NK-92 (cell line): Measurements from ENCODE around the gene SH3RF3.

Source experiments
- DNase-seq: peaks from one replicate; lab custom pipeline; 2025; ENCODE audit not compliant: unreplicated experiment; lab: John Stamatoyannopoulos, UW

SH3RF3 gene

GRCh38 chr2:109512076-109512475, 383.1 kb downstream of the SH3RF3 start:
- no peak for DNase-seq

DNA sequence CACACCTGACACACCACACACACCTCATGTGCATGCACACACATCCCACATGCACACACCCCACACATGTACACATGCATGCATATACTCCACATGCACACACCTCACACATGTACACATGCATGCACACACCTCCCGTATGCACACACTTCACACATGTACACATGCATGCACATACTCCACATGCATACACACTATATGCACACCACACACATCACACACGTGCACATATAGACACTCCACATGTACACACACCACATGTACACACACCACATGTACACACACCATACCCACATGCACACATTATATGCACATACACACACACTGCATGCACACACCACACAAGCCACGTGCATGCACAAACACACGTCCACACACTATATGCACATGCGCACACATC, 384.2 kb downstream of the SH3RF3 start:
- no peak for DNase-seq

GRCh38 chr2:109513749-109514588, 385.0 kb downstream of the SH3RF3 start:
- DNase-seq = no peak

- DNase-seq = no peak
Observed at GRCh38 chr2:109514857-109515256, 385.9 kb downstream of the SH3RF3 start.

DNA sequence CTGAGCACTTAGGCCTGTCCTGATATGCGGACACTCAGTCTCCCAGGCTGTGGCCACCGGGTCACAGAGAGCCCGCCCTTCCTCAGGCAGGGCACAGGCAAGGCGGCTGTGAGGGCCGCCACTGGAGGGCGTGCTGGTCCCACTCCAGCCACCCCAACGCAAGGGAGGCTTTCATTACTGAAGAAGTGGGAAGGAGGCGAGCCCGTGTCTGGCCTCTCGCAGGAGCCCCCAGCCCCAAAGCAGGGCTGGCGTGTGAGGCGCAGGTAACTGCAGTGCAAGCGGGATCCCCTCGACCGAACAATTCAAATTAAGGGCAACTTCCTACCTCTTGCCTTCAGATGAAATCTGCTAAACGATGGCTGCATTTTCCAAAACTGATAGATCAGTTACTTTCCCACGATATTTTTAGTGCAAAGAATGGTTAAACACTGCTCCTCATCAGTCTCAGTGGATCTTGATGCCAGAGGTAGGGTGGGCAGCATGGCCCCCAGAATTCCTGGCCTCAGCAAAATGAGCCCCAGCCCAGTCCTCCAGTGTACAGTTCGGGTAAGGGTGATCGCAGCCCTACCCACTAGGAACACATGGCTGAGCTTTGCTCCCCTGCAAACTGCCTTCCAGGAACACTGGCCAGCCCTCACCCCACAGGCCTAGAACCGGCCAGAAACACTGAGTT, 387.6 kb downstream of the SH3RF3 start:
- no peak for DNase-seq

- no peak for DNase-seq
Observed at GRCh38 chr2:109517118-109517889, 388.3 kb downstream of the SH3RF3 start.

- DNase-seq = no peak
Observed at GRCh38 chr2:109519513-109519912, 390.5 kb downstream of the SH3RF3 start.

DNA sequence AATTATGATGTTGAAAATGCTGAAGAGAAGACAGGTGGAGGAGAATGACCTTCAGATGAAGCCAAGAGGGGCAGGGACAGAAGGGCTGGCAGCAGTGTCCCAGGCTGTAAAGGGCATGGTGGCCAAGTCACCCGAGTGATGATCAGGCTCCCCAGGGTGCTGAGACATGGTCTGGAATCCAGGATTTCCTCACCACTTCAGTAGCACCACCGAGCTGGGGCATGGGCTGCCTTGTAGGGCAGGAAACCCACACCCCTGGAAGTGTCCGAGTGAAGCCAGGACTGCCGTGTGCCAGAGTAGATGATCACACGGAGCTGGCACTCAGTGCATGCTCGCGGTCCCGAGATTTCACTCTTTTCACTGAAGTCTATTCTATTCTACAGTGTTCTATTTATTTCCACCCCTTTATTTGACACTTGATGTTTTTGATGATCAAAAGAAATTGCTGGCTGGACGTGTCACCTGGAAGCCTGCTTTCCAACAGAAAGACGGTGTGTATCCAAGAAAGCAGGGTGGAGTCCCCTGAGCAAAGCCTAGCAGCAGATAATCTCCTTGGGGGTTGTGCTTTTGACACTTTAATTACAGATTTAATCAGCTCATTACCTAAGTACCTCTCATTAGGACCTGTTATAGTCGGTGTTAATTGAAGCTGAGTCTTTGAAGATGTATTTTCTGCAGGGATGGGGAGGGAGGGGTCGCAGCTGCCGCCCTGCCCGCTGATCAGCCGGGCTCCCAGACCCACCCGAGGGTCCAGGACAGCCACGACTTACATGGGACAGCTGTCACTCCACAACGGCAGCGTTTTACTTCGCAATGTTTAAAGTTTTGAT, 392.4 kb downstream of the SH3RF3 start:
- DNase-seq = no peak

- no peak for DNase-seq
Observed at GRCh38 chr2:109522063-109522374, 393.0 kb downstream of the SH3RF3 start.

- DNase-seq = no peak
Observed at GRCh38 chr2:109523121-109523520, 394.1 kb downstream of the SH3RF3 start.

GRCh38 chr2:109523536-109524361, 394.7 kb downstream of the SH3RF3 start:
- no peak for DNase-seq

DNA sequence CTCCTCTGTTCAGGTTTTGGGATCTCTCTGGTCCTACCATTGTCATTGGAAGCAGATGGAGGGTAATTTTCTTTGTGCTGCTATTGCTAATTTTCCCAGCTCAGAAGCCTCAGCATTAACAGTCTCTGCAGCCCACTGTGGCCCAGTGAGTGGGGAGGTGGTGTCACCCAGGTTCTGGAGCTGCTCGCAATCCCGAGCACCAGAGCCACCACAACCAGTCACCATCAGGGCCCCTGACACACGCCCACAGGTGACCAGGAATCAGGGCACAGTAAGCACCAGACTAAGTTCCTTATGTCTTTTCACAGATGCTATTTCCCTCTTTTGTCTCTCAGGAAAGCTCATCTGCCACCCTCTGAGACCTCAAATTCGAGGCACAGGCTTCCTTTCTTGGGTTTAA, 396.8 kb downstream of the SH3RF3 start:
- DNase-seq = no peak

DNA sequence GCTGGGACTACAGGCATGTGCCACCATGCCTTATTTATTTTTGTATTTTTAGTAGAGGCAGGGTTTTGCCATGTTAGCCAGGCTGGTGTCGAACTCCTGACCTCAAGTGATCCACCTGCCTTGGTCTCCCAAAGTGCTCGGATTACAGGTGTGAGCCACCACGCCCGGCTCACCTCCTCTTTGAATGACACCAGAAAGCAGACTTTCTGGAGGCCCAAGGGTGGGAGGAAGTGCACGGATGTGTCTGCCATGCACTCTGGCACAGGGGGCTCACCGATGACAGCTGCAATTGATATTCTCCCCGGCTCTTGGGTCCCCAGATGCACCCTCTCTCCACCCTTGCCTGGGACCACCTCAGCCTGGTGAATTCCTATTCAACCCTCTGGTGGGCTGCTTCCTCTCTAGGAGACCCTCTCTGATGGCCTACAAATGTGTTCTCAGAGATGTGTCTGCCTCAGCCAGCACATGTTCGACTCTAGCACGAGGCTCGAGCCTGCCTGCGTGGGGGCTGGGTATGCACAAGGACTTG, 397.5 kb downstream of the SH3RF3 start:
- no peak for DNase-seq

DNA sequence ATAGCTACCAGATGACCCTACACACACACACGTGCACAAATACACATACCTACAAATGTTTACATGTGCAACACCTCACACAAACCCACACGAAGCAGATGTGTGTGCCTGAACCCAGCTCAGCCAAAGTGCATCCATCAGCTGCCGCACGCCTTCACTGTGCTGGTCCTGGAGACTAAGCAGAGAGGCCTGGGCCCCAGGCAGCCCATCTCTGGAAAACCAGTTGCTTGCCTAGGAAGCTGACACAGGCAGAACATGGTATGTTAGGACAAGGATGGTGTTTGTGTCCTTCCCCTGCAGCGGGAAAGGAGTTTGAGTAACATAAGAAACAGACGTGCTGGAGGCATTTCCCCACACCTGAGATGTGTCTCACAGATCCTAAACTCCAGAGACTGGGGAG, 398.1 kb downstream of the SH3RF3 start:
- no peak for DNase-seq

GRCh38 chr2:109527846-109528705, 399.1 kb downstream of the SH3RF3 start:
- no peak for DNase-seq

DNA sequence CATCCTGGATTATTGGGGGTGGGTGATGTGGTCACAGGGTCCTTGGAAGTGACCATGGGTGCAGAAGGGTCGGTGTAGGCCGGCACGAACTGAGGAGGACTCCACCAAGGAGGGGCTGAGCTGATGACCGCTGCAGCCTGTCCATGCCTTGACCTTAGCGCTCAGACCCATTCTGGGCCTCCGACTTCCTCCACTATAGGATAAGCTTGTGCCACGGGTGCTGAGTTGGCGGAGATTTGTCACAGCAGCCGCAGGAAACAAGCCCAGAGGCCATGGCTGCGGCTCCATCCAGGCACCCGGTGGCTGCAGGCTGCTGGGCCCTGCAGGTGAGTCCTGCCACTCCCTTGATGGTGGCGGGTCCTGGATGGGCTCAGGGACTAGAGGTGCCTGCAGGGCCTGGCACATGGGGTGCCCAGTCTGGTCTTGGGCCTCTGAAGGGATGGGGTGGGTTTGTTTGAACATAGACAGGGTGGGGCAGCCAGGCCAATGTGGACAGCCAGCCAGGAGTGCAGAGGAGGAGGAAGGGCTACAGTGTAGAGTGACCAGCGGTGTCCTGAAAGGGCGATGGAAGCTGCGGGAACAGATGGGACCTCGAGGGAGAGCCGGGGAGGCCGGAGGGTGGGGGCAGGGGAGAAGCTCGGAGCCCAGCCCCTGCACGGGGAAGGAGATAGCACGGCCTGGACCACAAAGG, 400.0 kb downstream of the SH3RF3 start:
- DNase-seq = no peak

GRCh38 chr2:109529532-109530449, 400.8 kb downstream of the SH3RF3 start:
- no peak for DNase-seq
